Stimulated activated CD4-positive, alpha-beta T cell treated with anti-CD3 and anti-CD28 coated beads, Interleukin-1b, Interleukin-23, amount 100 ng/mL, for 4 hours (primary cell): Measurements from ENCODE around the gene SLC9A8.
"Not testable (repeated sequence)": the region's sequence is repeated elsewhere in the genome, so short reads cannot be mapped to it uniquely, and the experiment has no call there.

Experiments
- DNase-seq, 2 donors: peaks; one replicate each; pipeline ENCODE4 v3.0.0-alpha.2; 2020; ENCODE audit warnings: low read depth in 2 of 2

The SLC9A8 gene

GRCh38 chr20:49812507-49813304 is at the start of gene SLC9A8:
Gene SLC9A8 (plus strand): TSS chr20:49812828. CDS start chr20:49812923, 95 bp downstream.
- peak; percentile 68 to 73 for DNase-seq

- no peak for DNase-seq
Observed at GRCh38 chr20:49762940-49763766, 49.5 kb upstream of the SLC9A8 start.

- no peak for DNase-seq
Observed at GRCh38 chr20:49765413-49765736, 47.3 kb upstream of the SLC9A8 start.

- no peak for DNase-seq
Observed at GRCh38 chr20:49765846-49766541, 46.6 kb upstream of the SLC9A8 start.

- no peak for DNase-seq
Observed at GRCh38 chr20:49766979-49767521, 45.6 kb upstream of the SLC9A8 start.

- DNase-seq = no peak
Observed at GRCh38 chr20:49768204-49769047, 44.2 kb upstream of the SLC9A8 start.

- DNase-seq = no peak
Observed at GRCh38 chr20:49769048-49769581, 43.5 kb upstream of the SLC9A8 start.

- DNase-seq = no peak
Observed at GRCh38 chr20:49770634-49771033, 42.0 kb upstream of the SLC9A8 start.

- not testable (repeated sequence) for DNase-seq
Observed at GRCh38 chr20:49774213-49774612, 38.4 kb upstream of the SLC9A8 start.

GRCh38 chr20:49775229-49775693 is 37.4 kb upstream of the SLC9A8 start:
- DNase-seq = no peak

- no peak for DNase-seq
Observed at GRCh38 chr20:49779972-49780371, 32.7 kb upstream of the SLC9A8 start.

- no peak for DNase-seq
Observed at GRCh38 chr20:49781676-49782075, 31.0 kb upstream of the SLC9A8 start.

GRCh38 chr20:49782439-49782838 is 30.2 kb upstream of the SLC9A8 start:
- not testable (repeated sequence) for DNase-seq

GRCh38 chr20:49783021-49783995 is 29.3 kb upstream of the SLC9A8 start:
- DNase-seq = not testable (repeated sequence)

- DNase-seq = no peak
Observed at GRCh38 chr20:49784291-49784690, 28.3 kb upstream of the SLC9A8 start.

GRCh38 chr20:49785149-49785851 is 27.3 kb upstream of the SLC9A8 start:
- no peak for DNase-seq

GRCh38 chr20:49785852-49786175 is 26.8 kb upstream of the SLC9A8 start:
- no peak for DNase-seq

- no peak for DNase-seq
Observed at GRCh38 chr20:49786196-49786595, 26.4 kb upstream of the SLC9A8 start.
